ENCODE data around the gene NOTCH1.

Gene NOTCH1

DNA sequence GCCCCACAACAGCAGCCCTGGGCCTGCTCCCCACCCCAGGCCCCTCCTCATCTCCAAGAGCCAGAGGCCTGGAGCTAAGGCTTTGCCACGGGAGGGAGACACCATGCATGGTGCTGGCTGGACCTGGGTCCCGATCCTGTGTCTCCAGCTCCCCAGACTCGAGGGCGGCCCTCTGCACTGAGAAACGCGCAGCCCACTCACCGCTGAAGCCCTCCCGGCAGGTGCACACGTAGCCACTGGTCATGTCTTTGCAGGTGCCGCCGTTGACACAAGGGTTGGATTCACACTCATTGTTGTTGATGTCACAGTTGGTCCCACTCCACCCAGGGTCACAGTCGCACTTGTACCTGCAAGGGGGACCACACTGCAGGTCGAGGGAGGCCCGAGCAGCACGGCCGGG, 32.7 kb downstream of the NOTCH1 start:
- no peak for DNase-seq

DNA sequence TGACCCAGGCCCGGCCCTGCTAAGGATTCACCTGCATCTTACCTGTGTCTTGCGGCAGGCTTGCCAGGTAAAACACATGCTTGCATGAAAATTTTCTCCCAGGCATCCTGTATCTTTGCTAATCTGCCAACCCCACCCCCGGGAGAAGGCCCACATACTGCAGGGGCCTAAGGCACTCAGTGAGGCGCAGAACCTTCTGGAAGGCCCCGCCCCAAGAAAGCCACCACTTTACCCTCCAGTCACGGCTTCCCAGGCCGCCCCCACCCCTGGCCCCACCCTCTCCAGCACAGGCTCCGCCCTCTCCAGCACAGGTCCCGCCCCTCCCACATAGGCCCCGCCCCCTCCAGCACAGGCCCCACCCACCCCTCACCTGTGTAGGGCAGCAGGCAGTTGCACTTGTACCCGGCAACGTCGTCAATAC, 33.2 kb downstream of the NOTCH1 start:
- DNase-seq, result no peak

DNA sequence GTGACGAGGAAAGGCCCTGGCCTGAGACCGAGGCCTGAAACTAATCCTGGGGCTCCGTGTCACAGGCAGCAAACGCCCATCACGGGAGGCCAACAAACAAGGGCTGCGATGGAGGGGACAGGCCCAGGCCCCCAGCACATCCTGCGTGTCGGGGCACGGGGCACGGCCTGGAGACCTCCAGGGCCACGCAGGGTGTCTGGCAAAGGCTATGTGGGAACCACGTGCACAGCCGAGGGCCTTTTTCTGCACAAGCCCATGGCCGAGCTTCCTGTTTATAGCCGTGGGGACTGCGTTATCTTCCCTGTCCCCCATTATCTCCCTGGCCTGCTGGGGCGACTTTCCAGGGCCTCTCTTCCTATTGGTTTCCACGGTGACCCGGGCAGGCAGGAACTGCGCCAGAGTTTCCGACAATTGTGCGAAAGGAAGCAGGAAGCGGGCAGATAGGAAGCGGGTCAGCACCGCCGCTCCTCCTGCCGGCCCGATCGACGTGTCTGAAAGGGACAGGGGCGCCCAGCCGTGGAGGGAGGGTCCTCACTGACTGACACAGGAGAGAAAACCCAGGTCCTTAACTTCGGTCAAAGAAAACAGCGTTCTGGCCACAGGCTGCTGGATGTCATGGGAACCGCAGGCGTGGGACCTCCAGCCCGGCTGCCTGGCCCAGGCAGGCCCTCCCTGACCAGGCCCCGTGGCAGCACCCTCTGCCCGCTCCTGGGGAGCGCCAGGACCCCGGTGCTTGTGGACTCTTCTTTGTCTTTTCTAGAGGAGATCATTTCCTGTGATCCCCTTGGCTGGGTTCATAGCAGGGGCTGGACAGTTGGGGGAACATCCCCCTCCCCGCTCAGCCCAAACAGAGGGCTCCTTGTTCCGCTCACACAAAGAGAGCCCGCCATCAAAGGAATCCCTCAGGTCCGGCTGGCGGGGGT, 33.9 kb downstream of the NOTCH1 start:
- no peak for DNase-seq

DNA sequence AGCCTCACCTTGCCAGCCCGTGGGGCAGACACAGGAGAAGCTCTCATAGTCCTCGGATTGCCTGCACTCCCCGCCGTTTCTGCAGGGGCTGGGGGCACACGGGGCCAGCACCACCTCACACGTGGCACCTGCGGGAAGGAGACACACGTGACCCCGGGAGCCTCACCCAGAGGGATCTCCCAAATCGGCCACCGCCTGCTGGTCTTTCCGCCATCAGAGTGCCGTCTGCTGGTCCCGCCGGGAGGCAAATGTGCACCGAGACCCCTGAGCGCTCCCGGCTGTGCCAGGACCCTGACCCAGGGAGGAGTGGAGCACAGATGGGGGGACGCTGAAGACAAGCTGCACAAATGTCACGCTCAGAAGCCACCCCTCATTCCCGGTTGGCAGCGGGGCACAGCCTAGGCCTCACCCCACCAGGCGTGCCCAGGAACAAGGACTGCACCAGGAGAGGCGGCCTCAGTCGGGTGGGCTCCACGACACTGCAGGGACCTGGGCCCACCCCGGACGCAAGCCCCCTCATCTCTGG, 34.6 kb downstream of the NOTCH1 start:
- no peak for DNase-seq

DNA sequence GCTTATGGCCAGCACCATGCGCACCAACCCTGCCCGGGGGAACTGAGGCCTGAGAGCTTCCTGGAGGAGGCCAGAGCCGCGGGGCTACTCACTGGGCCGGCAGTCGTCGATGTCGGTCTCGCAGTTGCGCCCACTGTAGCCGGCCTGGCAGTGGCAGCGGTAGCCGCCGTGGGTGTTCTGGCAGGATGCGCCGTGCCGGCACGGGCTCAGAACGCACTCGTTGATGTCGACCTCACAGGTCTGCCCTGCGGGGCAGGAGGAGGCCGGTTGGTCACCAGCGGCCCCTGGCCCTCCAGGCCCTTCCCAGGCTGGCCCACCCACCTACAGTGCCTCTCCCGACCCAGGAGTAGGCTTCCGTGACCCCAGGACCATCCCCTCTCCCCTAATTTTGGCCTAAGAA, 35.3 kb downstream of the NOTCH1 start:
- no peak for DNase-seq

DNA sequence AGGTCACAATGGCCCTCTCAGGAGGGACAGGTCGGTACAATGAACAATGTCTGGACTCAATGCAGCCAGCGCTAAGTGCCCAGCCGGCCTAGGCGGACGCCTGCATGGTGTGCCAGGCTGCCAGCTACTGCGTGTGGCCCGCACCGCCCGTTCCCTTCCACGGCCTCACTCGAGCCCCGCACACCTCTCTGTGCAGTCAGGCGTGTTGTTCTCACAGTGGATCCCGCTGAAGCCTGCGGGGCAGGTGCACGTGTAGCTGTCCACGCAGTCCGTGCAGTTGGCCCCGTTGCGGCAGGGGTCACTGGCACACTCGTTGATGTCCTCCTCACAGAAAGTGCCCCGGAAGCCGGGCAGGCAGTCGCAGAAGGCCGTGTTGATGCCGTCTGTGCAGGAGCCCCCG, 36.3 kb downstream of the NOTCH1 start:
- no peak for DNase-seq

DNA sequence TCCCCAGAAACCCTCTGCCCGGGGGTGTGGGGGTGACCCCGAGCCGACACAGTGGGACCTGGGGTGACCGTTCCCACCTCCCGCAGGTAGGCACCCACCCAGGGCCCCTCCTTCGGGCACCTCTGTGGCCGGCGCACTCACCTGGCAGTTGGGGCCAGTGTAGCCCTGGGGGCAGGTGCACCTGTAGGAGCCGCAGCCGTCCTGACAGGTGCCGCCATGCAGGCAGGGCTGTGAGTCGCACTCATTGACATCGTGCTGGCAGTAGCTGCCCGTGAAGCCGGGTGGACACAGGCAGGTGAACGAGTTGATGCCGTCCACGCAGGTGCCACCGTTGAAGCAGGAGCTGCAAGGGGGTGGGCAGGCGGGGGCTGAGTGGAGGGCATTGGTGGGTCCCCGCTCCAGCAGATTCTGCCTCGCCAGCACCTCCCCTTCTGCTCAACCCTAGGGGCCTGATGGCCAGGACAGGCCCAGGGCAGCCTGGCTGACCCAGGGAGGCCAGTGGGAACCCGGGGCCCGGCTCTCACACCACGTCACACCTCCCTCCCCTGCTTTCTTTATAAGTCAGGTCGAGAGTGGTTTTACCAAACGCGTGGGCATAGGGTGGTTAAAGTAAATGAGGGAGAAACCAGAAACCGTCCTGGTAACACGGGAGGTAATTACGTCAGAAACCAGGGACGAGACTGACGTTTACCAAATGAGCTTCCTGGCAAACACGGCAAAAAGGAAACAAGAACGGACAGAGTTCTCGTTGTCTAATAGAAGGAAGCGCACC, 36.9 kb downstream of the NOTCH1 start:
- DNase-seq, result no peak

DNA sequence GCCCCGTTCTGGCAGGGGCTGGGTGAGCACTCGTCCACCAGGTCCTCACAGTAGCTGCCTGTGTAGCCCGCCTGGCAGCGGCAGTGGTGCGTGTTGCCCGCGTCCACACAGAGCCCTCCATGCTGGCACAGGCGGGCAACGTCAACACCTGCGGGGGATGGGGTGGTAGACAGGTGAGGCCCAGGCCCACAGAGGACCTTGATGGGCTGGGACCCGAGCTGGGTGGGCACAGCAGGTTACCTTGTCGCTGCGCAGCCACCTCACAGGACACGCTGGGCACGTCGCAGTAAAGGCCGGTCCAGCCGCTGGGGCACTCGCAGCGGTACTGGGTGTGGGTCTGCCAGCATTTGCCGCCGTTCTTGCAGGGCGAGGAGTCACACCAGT, 37.9 kb downstream of the NOTCH1 start:
- DNase-seq, result no peak

DNA sequence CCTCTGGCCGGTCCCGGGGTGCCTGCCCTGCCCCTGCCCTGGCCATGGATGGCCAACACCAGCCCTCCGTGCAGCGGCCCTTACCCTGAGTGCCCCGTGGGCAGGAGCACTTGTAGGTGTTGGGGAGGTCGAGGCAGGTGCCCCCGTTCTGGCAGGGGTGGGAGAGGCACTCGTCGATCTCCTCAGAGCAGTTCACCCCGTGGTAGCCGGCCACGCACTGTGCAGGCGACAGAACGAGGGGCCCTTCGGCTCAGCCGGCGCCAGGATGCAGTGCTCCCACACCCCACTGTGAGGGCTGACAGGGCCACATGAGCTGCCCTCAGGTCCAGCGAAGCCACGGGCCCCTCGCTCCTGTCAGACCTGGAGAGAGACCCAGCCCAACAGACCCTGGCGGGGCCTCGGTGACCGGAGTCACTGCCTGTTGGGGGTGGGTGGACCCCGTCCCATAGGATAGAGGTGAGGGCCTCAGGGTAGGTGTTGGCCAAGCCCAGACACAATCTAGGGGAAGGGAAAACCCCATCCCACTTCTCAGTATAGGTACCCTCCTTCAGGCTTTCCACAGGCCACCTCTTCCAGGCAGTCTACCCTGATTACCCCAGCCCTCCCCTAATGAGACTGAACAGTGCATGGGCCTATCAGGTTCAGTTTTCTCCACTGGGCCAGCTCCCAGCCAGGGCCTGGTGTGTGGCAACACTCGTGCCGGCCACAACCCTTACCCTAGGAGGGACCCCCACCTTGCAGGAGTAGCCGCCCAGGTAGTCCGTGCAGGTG, 38.4 kb downstream of the NOTCH1 start:
- DNase-seq, result no peak

DNA sequence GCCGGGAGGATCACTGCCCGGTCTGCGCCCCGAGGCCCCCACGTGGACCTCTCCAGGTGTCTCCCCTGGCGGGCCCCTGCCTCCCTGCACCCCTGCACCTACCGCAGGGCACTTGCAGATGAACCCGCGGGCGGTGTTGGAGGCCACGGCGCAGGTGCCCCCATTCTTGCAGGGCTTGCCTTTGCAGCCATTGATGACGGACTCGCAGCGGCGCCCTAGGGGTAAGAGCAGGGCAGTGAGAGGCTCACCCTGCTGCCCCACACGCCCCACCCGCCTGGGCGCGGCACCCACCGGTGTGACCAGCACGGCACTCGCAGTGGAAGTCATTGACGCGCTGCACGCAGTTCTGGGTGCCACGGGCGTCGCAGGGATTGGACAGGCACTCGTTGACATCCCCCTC, 39.4 kb downstream of the NOTCH1 start:
- DNase-seq, result no peak

DNA sequence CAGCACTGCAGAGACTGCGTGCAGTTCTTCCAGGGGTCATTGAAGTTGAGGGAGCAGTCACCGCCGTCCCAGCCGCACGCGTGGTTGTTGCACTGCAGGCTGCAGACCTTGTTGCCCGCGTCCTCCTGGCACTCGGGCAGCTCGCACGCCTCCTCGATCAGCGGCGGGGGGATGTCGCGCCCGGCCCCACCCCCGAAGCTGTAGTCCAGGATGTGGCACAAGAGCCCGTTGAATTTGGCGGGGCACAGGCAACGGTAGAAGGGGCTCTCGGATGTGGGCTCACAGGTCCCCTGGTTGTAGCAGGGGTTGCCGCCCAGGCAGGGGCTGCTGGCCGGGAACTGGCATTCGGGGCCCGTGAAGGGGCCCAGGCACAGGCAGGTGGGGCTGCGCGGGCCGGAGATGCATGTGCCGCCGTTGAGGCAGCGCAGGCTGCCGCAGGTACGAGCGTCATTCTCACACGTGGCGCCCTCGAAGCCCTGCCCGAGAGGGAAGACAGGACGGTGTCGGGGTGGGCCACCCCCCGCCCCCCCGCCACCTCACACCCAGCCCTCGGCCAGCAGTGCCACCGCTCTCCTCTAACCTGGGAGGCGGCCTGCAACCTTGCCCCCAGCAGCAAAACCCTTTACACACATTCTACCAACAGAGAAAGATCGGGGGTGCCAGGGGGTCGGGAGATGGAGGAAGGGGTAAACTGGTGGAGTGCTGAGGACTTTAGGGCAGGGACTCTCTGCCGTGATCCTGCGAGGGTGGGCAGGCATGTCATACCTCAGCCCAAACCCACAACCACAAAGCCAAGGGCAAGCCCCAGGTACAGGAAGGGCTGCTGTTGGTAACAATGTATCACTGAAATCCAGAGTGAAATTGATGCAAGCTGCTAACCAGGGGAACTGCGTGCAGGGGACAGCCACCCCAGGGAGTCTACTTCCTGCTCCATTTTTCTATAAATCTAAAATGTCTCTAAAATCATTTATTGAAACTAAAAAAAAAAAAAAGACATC, 40.1 kb downstream of the NOTCH1 start:
- no peak for DNase-seq

DNA sequence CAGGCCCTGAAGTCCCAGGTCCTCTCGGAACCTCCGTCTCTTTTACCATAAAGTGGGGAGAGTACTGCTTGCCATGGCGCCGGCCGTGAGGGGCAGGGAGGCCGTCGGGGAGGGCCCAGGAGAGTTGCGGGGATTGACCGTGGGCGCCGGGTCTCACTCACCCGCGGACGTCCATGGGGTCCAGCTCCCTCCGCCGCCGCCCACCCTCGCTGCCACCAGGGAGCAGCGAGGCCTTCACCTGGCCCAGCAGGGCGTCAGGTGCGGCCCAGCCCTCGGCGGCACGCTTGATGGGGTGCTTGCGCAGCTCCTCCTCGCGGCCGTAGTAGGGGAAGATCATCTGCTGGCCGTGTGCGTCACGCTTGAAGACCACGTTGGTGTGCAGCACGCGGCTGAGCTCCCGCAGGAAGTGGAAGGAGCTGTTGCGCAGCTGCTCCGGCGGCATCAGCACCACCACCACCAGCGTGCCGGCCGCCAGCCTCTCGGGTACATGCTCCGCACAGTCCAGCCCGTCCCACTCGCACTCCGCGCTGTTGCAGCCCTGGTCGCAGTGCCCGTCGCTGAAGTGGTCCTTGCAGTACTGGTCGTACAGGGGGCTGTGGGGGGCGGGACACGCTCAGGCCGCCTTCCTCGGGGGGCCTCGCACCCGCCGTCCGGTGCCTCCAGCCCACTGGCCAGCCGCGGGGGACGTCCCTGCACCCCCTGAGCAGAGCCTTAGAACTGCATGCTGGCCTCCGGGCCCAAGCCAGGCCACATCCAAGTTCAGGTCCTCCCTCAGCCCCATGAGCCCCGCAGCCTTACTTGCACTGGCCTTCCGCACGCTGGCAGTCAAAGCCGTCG, 41.1 kb downstream of the NOTCH1 start:
- no peak for DNase-seq

DNA sequence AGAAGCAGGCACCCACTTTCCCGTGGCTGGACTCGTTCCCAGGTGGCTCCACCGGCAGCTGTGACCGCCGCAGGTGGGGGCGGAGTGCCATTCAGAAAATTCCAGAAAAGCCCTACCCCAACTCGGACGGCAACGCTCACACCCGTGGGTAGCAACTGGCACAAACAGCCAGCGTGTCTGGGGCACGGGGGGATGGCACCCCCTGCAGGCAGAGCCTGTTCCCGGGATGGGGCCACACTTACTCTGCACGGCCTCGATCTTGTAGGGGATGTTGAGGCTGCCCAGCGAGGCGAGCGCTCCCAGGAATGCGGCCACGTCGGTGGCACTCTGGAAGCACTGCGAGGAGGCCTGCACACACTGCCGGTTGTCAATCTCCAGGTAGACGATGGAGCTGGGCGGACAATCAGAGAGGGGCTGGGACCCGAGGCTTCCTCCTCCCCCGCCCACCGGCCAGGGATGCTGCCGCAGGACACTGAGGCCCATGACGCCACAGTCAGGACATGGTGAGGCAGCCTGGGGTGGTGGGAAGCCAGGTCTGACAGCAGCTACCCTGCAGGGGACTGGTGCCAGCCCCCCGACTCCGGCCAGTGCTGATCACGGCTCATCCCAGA, 42.8 kb downstream of the NOTCH1 start:
- DNase-seq, result no peak

DNA sequence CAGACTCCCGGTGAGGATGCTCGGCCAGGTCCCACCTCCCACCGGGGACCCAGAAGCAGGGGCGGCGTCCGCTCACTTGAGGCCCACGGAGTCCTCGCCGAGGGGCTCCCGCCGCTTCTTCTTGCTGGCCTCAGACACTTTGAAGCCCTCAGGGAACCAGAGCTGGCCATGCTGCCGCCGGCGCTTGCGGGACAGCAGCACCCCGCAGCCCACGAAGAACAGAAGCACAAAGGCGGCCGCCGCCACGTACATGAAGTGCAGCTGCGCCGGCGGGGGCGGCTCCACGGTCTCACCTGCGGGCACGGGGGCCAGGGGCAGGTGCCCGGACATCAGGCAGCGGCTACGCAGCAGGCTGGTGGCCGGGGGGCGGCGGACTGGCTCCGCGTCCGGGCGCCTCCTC, 43.7 kb downstream of the NOTCH1 start:
- DNase-seq, result no peak

DNA sequence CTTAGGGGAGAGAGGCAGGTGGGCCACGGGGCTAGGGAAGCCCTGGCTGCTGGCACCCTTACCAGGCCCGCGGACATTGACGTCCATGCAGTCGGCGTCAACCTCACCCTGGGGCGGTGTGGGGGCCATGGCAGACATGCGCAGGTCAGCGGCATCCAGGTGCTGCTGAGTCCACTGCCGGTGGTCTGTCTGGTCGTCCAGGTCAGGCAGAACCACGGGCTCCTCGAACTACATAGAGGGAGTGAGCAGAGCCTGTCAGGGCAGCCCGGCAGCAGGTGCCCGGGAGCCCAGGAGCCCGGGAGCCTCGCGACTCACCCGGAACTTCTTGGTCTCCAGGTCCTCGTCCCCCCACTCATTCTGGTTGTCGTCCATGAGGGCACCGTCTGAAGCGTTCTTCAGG, 44.2 kb downstream of the NOTCH1 start:
- no peak for DNase-seq

DNA sequence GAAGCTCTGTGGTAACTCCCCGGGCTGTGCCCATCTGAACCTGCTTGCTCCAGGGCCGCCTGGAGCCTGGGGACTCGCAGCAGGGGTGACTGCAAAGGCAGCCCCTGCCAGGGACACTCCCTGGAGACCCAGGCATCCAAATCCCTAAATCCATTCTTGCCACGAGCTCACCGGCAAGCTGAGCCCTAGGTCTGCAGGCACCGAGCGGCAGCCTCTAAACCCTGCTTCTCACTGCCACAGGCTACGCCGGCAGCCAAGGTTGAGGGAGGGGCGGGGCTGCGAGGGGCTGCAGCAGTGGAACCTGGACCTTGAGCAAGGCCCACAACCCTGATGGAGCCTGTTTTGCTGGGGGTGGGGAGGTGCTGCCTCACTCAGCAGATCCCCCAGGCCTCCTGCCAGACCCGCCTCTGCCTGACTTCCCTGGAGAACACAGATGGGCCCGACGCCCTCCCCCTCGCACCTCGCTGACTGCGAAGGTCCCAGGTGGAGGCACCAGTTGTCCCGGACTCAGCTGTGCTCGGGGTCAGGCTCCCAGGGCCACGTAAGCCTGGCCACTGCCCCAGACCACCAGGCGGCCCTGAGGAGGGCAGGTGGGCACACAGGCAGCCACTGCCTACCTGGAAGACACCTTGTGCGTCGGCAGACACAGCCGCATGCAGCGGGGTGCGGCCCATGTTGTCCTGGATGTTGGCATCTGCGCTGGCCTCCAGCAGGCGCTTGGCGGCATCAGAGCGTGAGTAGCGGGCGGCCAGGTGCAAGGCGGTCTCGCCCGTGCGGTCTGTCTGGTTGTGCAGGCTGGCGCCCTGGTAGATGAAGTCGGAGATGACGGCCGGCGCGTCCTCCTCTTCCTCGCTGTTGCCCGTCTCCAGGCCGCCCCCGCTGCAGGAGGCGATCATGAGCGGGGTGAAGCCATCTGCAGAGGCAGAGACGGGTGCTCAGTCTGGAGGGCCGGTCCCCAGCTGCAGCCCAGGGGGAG, 45.6 kb downstream of the NOTCH1 start:
- no peak for DNase-seq

DNA sequence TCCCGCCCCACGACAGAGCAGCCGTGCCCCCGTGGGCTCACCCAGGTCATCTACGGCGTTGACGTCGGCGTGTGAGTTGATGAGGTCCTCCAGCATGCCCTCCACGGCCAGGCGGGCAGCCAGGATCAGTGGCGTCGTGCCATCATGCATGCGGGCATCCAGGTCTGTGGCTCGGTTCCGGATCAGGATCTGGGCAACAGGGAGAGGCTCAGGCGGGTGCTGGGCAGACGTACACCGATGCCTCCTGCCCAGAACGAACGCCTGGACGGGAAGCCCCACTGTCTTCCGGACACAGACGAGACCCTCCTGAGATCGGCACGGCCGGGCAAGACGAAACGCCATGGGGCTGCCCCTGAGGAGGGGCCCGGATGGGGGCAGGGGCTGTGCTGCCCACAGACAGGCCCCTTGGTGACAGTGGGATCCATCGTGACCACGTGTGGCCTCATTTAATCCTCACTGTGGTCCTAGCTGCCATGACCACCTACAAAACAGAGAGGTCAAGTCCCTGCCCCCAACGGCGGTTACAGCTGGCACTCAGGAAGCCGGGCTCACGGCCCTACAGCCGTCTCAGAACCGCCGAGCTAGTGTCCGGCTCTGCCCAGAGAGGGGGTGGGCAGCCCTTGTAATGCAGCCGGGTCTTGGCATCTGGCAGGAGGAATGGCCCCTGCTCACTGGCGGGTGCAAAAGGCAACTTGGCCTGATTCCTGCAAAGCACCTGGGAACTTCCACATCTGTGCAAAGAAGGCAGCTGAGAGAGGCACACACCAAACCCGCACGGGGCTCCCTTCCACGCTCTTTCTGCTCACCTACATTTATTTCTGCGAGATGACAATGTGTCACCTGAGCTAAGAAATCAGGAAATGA, 46.5 kb downstream of the NOTCH1 start:
- no peak for DNase-seq

All from DMS153 (cell line).